T-helper 1 cell (primary cell): ENCODE results near the gene CNOT6.
A peak's percentile ranks its signal among the peaks of the same experiment; 100 is the strongest.

Experiments
- DNase-seq, 5 donors: peaks; one replicate each; pipeline ENCODE4 v3.0.0-alpha.2; 2012 to 2020

CNOT6 gene

GRCh38 chr5:180586204-180586603 is 92.0 kb downstream of the CNOT6 start:
- no peak for DNase-seq

DNA sequence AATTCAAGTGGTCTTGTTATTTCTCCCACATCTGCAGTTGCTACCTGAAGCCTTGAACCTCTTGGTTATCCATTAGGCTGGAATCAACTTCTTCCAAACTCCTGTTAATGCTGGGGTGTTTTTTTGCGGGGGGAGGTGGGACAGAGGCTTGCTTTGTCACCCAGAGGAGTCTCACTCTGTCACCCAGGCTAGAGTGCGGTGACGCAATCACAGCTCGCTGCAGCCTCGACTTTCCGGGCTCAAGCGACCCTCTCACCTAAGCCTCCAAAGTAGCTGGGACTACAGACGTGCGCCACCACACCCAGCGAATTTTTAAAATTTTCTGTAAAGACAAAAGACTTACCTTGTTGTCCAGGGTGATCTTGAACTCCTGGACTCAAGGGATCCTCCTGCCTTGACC is 92.7 kb downstream of the CNOT6 start:
- no peak for DNase-seq

DNA sequence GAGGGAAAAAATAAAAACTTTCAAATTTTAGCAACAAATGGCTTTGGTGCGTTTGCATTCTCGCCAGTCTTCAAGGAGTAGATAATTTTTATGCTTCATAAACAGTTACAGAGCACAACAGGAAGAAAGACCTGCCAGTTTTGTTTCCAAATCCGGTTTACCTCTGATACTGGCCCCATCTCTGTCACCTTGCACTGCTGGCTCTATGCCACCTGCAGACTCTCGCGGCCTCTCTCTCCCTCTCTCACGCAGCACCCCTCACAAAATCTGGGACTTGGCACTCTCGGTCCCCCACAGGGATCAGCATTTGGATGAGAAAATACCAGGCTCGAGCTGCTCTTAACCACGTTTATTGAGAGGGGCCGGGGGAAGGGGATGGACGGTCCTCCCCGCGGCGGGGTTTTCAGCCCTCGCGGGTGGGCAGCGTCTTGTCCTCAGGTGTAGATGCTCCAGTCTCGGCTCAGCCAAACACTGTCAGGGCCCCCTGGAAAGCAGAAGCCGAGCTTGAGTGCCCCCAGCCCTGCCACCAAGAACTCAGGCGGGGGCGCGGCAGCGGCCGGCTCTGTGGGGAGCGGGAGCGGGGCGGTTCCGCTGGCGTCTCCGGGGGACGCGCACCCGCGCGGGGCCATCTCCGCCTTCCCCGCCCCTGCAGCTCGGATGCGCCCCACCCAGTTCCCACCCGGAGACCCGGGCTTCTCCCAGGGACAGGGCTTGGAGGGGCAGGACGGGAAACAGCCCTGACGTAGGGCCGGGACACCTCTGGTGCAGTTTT is 95.8 kb downstream of the CNOT6 start:
- peak in 1 of 5 donors; percentile 21 for DNase-seq

GRCh38 chr5:180590543-180591310 is 96.5 kb downstream of the CNOT6 start:
- no peak for DNase-seq

GRCh38 chr5:180591311-180591887 is 97.2 kb downstream of the CNOT6 start, which contains the start of gene SCGB3A1:
Gene SCGB3A1, minus strand, starts transcription at chr5:180591499. Its CDS starts 37 bp downstream, at chr5:180591462.
- DNase-seq = no peak

DNA sequence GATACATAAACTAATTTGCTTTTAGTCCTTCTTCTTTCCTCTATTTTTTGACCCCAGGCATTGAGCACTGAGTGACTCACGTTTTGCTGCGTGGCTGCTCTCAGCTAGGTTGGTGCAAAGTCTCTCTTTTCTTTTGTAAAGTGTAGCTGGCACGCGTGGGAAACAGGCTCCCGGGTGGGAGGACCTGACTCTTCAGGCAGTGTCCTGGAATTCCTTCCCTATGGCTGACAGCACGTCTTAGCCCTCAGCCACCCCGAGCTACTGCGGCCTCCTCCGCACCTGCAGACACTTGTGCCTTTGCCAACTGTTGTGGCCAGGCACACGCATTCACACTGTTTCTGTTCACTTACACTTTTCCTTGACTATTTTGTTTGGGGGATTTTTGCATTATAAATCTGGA is 98.0 kb downstream of the CNOT6 start:
- no peak for DNase-seq

GRCh38 chr5:180593446-180594206 is 99.4 kb downstream of the CNOT6 start:
- DNase-seq = no peak

- no peak for DNase-seq
Measured at GRCh38 chr5:180594311-180595045, 100.3 kb downstream of the CNOT6 start.

DNA sequence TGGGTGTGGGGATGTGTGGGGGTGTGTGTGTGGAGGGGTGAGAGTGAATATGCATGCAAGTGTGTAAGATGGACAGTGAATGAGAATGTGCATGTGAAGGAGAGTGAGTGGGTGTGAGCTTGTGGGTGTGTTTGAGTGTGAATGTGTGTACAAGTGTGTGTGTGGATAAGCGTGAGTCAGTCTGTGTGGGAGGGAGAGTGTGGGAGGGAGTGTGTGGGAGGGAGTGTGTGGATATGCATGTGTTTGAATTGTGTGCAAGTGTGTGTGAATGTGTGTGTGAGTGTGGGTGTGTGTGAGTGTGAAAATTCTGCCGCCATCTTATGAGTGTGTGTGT is 100.8 kb downstream of the CNOT6 start:
- DNase-seq = no peak

- no peak for DNase-seq
Measured at GRCh38 chr5:180595381-180596114, 101.4 kb downstream of the CNOT6 start.

- no peak for DNase-seq
Measured at GRCh38 chr5:180596115-180596667, 102.0 kb downstream of the CNOT6 start.

- no peak for DNase-seq
Measured at GRCh38 chr5:180596668-180597231, 102.6 kb downstream of the CNOT6 start.

DNA sequence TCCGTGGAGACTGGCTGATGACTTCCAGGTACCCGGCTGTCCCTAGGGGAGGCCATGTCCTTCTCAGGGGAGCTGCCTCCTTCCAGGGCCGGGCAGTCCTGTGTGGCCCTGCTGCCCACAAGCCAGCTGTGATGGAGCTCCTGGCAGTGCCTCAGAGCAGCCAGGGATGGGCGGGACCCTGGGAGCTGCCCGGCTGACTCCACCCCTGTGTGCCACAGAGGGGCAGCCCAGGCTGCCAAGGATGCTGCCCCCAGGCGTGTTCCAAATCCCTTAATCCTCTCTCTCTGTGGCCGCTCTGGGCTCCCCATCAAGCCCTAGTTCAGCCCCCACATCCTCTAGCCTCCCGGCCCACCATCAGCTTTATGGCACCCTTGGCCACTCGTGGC is 104.1 kb downstream of the CNOT6 start:
- DNase-seq = no peak

GRCh38 chr5:180598797-180599589 is 104.8 kb downstream of the CNOT6 start:
- no peak for DNase-seq

DNA sequence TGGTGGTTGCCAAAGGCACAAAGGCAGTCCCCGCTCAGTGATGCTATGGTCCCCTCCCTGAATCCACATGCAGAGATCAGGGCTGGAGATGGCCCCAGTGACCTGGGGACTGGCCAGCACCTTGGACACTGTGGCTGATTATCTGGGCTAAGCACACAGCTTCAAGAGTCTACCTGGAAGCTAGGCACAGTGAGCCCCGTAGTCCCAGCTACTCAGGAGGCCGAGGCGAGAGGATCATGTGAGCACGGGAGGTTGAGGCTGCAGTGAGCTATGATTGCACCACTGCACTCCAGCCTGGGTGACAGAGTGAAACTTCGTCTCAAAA is 105.4 kb downstream of the CNOT6 start:
- no peak for DNase-seq

- DNase-seq = no peak
Measured at GRCh38 chr5:180599981-180600553, 105.9 kb downstream of the CNOT6 start.

GRCh38 chr5:180600554-180601041 is 106.4 kb downstream of the CNOT6 start:
- no peak for DNase-seq

- no peak for DNase-seq
Measured at GRCh38 chr5:180601591-180602480, 107.7 kb downstream of the CNOT6 start.
